Measurements from ENCODE around the gene ATRNL1. TPM values are rescaled to one million over a fixed set of nuclear protein-coding genes. Genes with fewer than 3 reads are reported as not detected.

The ATRNL1 gene
- total RNA-seq, 2 donors from 2014 or later, result 0.37 to 2.9 TPM

DNA sequence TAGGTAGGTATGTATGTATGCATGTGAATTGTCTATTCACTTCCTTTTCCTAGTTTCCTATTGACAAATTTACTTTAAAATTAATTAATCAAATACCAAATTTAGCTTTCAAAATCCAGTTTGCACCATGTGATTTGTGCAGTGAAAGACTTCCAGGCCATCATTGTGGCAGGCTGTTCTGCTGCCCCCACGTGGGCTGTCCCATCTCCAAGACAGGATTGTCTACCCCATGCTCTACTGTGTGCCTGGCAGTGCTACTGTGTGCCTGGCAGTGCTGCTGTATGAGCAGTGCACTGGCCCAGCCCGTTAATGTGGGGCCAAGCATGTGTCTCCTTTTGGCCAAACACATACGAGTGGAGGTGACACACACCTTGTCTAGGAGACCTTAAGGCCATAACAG is 805.1 kb downstream of the ATRNL1 start:
- Histone ChIP-seq H3K4me3 (no peak overlapping the region), H3K4me1 (no peaks in the 10 kb centered on the region), H3K9me3 (no peaks in the 10 kb centered on the region), H3K9ac (ENCODE audit: low read depth in 2 of 2, low read length in 2 of 2) (no peak overlapping the region), H3K27ac (no peak overlapping the region), H3K36me3 (no peaks in the 10 kb centered on the region), H3K27me3 (no peaks in the 10 kb centered on the region)
- TF ChIP-seq, protein P1, sequence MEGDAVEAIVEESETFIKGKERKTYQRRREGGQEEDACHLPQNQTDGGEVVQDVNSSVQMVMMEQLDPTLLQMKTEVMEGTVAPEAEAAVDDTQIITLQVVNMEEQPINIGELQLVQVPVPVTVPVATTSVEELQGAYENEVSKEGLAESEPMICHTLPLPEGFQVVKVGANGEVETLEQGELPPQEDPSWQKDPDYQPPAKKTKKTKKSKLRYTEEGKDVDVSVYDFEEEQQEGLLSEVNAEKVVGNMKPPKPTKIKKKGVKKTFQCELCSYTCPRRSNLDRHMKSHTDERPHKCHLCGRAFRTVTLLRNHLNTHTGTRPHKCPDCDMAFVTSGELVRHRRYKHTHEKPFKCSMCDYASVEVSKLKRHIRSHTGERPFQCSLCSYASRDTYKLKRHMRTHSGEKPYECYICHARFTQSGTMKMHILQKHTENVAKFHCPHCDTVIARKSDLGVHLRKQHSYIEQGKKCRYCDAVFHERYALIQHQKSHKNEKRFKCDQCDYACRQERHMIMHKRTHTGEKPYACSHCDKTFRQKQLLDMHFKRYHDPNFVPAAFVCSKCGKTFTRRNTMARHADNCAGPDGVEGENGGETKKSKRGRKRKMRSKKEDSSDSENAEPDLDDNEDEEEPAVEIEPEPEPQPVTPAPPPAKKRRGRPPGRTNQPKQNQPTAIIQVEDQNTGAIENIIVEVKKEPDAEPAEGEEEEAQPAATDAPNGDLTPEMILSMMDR (IDR thresholded peaks at IDR 0.05), result no peak
- intact Hi-C loops (cut with DNase I), result no loop called here
- DNase-seq, result no peak

DNA sequence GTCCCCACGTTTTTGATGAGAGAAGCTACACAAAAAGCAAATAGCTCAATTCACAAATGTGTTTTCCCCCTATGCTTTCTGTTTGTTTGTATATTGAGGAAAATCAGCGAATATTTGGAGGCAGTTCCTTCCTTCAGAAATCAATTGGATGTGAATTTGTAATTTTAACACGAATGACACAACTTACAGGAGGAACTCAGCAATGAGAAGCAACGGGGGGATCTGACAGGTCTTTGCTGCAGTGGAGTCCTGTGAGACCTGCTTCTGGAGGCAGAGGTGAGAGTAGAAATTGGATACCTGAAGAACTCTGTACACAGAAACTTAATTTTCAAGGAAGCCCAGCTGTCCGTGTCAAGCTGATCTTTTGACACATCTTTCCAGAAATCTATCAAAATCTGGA is 809.4 kb downstream of the ATRNL1 start:
- intact Hi-C loops (cut with DNase I), result no loop called here
- no peak for DNase-seq
- TF ChIP-seq, protein P1 (IDR thresholded peaks at IDR 0.05), result no peak
- Histone ChIP-seq H3K27ac (no peak overlapping the region), H3K4me1 (no peaks in the 10 kb centered on the region), H3K27me3 (no peaks in the 10 kb centered on the region), H3K9me3 (no peaks in the 10 kb centered on the region), H3K36me3 (no peaks in the 10 kb centered on the region), H3K9ac (ENCODE audit: low read depth in 2 of 2, low read length in 2 of 2) (no peak overlapping the region), H3K4me3 (no peak overlapping the region)

DNA sequence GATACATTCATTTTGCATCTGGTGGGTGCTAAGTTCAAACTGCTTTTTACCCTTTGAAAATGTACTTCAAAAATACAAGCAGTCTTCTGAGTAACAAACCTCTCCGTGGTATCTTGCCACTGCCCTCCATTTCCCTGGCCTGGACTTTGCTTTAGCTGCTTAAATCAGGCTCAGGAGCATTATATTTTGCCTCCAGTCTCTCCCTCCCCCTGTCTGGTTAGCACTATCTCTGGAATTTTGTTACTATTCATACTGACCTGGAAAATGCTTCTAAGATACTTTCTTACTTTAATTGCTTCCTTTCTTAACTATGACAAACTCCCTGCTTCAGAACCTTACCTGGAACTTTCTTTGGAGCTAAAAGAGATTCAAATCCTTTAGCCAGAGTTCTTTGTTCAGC is 810.0 kb downstream of the ATRNL1 start:
- no peaks in the 10 kb centered on the region for H3K36me3 ChIP-seq
- no peaks in the 10 kb centered on the region for H3K4me1 ChIP-seq
- no peak overlapping the region for H3K4me3 ChIP-seq
- DNase-seq, result no peak
- no peak overlapping the region for H3K9ac ChIP-seq (ENCODE audit: low read depth in 2 of 2, low read length in 2 of 2)
- H3K27me3 ChIP-seq, result no peaks in the 10 kb centered on the region
- TF ChIP-seq, protein P1 (IDR thresholded peaks at IDR 0.05), result no peak
- no peaks in the 10 kb centered on the region for H3K9me3 ChIP-seq
- no peak overlapping the region for H3K27ac ChIP-seq
- intact Hi-C loops (cut with DNase I), result no loop called here

DNA sequence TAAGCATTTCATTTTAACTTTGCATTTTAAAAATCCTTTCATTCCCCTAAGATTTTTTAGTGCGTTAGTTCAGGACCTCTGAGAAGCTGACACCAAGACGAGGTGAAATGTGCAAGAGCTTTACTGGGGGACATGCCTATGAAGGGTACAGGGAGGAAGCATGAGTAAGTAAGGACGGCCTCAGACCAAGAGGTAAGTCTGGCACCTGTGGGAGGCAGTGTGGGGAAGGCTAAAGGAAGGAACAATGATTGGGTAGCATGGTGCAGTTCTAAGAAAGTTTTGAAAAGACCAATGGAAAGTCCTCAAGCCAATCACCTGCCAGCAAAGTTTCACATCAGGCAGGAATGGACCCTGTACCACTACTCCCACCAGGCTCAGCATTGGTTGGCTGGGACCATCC is 810.7 kb downstream of the ATRNL1 start:
- H3K27me3 ChIP-seq, result no peaks in the 10 kb centered on the region
- intact Hi-C loops (cut with DNase I), result no loop called here
- no peak overlapping the region for H3K27ac ChIP-seq
- TF ChIP-seq, protein P1 (IDR thresholded peaks at IDR 0.05), result no peak
- H3K4me1 ChIP-seq, result no peaks in the 10 kb centered on the region
- H3K9ac ChIP-seq (ENCODE audit: low read depth in 2 of 2, low read length in 2 of 2), result no peak overlapping the region
- H3K36me3 ChIP-seq, result no peaks in the 10 kb centered on the region
- DNase-seq, result no peak
- H3K4me3 ChIP-seq, result no peak overlapping the region
- no peaks in the 10 kb centered on the region for H3K9me3 ChIP-seq

DNA sequence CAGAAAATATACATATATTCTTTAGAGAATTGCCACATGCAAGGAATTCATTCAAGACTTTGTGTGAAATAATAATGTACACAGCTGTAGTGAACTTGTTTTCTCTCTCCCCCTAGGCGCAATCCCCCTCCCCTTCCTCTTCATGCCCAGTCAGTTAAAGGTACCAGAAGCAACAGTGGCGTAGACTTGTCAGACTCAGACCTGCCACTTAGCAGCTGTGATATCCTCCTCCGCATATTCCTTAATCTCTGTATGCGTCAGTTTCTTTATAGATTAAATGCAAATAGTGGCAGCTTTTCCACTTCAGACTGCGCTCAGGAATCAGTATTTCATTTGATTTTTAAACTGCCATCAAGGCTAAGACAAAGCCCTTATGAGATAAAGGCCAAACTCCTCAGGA is 815.9 kb downstream of the ATRNL1 start:
- intact Hi-C loops (cut with DNase I), result no loop called here
- H3K4me1 ChIP-seq, result no peaks in the 10 kb centered on the region

More for the DNA sequence above, 815.9 kb downstream of the ATRNL1 start:
- Histone ChIP-seq H3K9me3 (no peaks in the 10 kb centered on the region), H3K27me3 (no peaks in the 10 kb centered on the region), H3K27ac (no peak overlapping the region), H3K36me3 (no peaks in the 10 kb centered on the region), H3K4me3 (no peak overlapping the region), H3K9ac (ENCODE audit: low read depth in 2 of 2, low read length in 2 of 2) (no peak overlapping the region)
- TF ChIP-seq, protein P1 (IDR thresholded peaks at IDR 0.05), result no peak
- no peak for DNase-seq

Data from colonic mucosa (tissue), 4 donors.